HG02798 (cell line): ENCODE results near the gene CCBE1.
"Not testable (repeated sequence)": the region's sequence is repeated elsewhere in the genome, so short reads cannot be mapped to it uniquely, and the experiment has no call there.

Experiments used
- ATAC-seq: cut with Tn5 transposase; IDR thresholded peaks from one replicate; pipeline ENCODE4 v1.9.1; 2021; ENCODE audit warnings: mild to moderate bottlenecking; ENCODE audit not compliant: unreplicated experiment, poor library complexity

The CCBE1 gene

GRCh38 chr18:59697236-59697932 is at the start of gene CCBE1:
Gene CCBE1, minus strand, starts transcription at chr18:59697423.
- no peak for ATAC-seq

GRCh38 chr18:59744271-59744721 is 47.1 kb upstream of the CCBE1 start:
- ATAC-seq = no peak

GRCh38 chr18:59743566-59743965 is 46.3 kb upstream of the CCBE1 start:
- no peak for ATAC-seq

GRCh38 chr18:59742325-59743111 is 45.3 kb upstream of the CCBE1 start:
- ATAC-seq = no peak

- ATAC-seq = no peak
Observed at GRCh38 chr18:59740141-59740540, 42.9 kb upstream of the CCBE1 start.

- ATAC-seq = no peak
Observed at GRCh38 chr18:59737776-59738300, 40.6 kb upstream of the CCBE1 start.

- not testable (repeated sequence) for ATAC-seq
Observed at GRCh38 chr18:59737335-59737734, 40.1 kb upstream of the CCBE1 start.

GRCh38 chr18:59736061-59736460 is 38.8 kb upstream of the CCBE1 start:
- ATAC-seq = no peak

- ATAC-seq = no peak
Observed at GRCh38 chr18:59735269-59735860, 38.1 kb upstream of the CCBE1 start.

- ATAC-seq = no peak
Observed at GRCh38 chr18:59733421-59733820, 36.2 kb upstream of the CCBE1 start.

- ATAC-seq = no peak
Observed at GRCh38 chr18:59730896-59731295, 33.7 kb upstream of the CCBE1 start.

GRCh38 chr18:59729781-59730180 is 32.6 kb upstream of the CCBE1 start:
- no peak for ATAC-seq

GRCh38 chr18:59728816-59729215 is 31.6 kb upstream of the CCBE1 start:
- no peak for ATAC-seq

- no peak for ATAC-seq
Observed at GRCh38 chr18:59725142-59725541, 27.9 kb upstream of the CCBE1 start.

GRCh38 chr18:59724103-59724502 is 26.9 kb upstream of the CCBE1 start:
- ATAC-seq = no peak

GRCh38 chr18:59721931-59722330 is 24.7 kb upstream of the CCBE1 start:
- no peak for ATAC-seq

- ATAC-seq = no peak
Observed at GRCh38 chr18:59721211-59721610, 24.0 kb upstream of the CCBE1 start.

- ATAC-seq = no peak
Observed at GRCh38 chr18:59719544-59720181, 22.4 kb upstream of the CCBE1 start.

- no peak for ATAC-seq
Observed at GRCh38 chr18:59718464-59719157, 21.4 kb upstream of the CCBE1 start.

GRCh38 chr18:59718108-59718463 is 20.9 kb upstream of the CCBE1 start:
- ATAC-seq = no peak
